Measurements from ENCODE around the gene SMIM38. TPM values are rescaled to one million over a fixed set of nuclear protein-coding genes. Genes with fewer than 3 reads are reported as not detected.

The SMIM38 gene
- total RNA-seq, 6 experiments from 2014 or later, result not detected

- Mint-ChIP-seq H3K9me3 (peaks cover 23% of the 10 kb centered on the region), H3K36me3 (ENCODE audit: low read depth) (peaks cover 21% of the 10 kb centered on the region), H3K4me1 (ENCODE audit: low read depth) (peaks cover 14% of the 10 kb centered on the region), H3K4me3 (no peak overlapping the region), H3K27me3 (ENCODE audit: insufficient read depth) (peaks cover 2% of the 10 kb centered on the region), H3K27ac (no peak overlapping the region)
- DNase-seq, result no peak
- TF ChIP-seq CTCF (IDR thresholded peaks at IDR 0.05), result no peak
Measured at GRCh38 chr11:69151836-69152235, 3.9 kb upstream of the SMIM38 start.

- Mint-ChIP-seq H3K27ac (no peak overlapping the region), H3K4me3 (no peak overlapping the region), H3K4me1 (ENCODE audit: low read depth) (peaks cover 14% of the 10 kb centered on the region)
Measured at GRCh38 chr11:69152733-69153421, 2.9 kb upstream of the SMIM38 start.

GRCh38 chr11:69153661-69154060 is 2.1 kb upstream of the SMIM38 start:
- H3K4me3 Mint-ChIP-seq, result no peak overlapping the region; the same call in 1 of the 2 replicates
- DNase-seq, result no peak

More at GRCh38 chr11:69152733-69153421, 2.9 kb upstream of the SMIM38 start:
- TF ChIP-seq CTCF (IDR thresholded peaks at IDR 0.05), result no peak
- Mint-ChIP-seq H3K27me3 (ENCODE audit: insufficient read depth) (peaks cover 2% of the 10 kb centered on the region), H3K9me3 (peaks cover 23% of the 10 kb centered on the region), H3K36me3 (ENCODE audit: low read depth) (peaks cover 21% of the 10 kb centered on the region)
- no peak for DNase-seq

GRCh38 chr11:69154211-69154913 is 1.4 kb upstream of the SMIM38 start:
- H3K4me1 Mint-ChIP-seq (ENCODE audit: low read depth), result peaks cover 14% of the 10 kb centered on the region
- H3K36me3 Mint-ChIP-seq (ENCODE audit: low read depth), result peaks cover 10% of the 10 kb centered on the region
- H3K27me3 Mint-ChIP-seq (ENCODE audit: insufficient read depth), result peaks cover 4% of the 10 kb centered on the region
- peaks cover 14% of the 10 kb centered on the region for H3K9me3 Mint-ChIP-seq
- H3K27ac Mint-ChIP-seq, result no peak overlapping the region
- DNase-seq, result no peak
- TF ChIP-seq CTCF (IDR thresholded peaks at IDR 0.05), result no peak
- H3K4me3 Mint-ChIP-seq, result no peak overlapping the region

More at GRCh38 chr11:69153661-69154060, 2.1 kb upstream of the SMIM38 start:
- peaks cover 14% of the 10 kb centered on the region for H3K4me1 Mint-ChIP-seq (ENCODE audit: low read depth)
- no peak for TF ChIP-seq CTCF (IDR thresholded peaks at IDR 0.05)
- H3K9me3 Mint-ChIP-seq, result peaks cover 19% of the 10 kb centered on the region
- no peak overlapping the region for H3K27ac Mint-ChIP-seq
- peaks cover 16% of the 10 kb centered on the region for H3K36me3 Mint-ChIP-seq (ENCODE audit: low read depth)
- peaks cover 2% of the 10 kb centered on the region for H3K27me3 Mint-ChIP-seq (ENCODE audit: insufficient read depth)

GRCh38 chr11:69154938-69155301 is 815 bp upstream of the SMIM38 start:
- no peak for TF ChIP-seq CTCF (IDR thresholded peaks at IDR 0.05)
- peaks cover 11% of the 10 kb centered on the region for H3K9me3 Mint-ChIP-seq
- no peak overlapping the region for H3K4me3 Mint-ChIP-seq
- H3K27ac Mint-ChIP-seq, result no peak overlapping the region
- peaks cover 14% of the 10 kb centered on the region for H3K4me1 Mint-ChIP-seq (ENCODE audit: low read depth)
- H3K27me3 Mint-ChIP-seq (ENCODE audit: insufficient read depth), result peaks cover 7% of the 10 kb centered on the region
- H3K36me3 Mint-ChIP-seq (ENCODE audit: low read depth), result peaks cover 9% of the 10 kb centered on the region
- DNase-seq, result no peak

All from HFFc6 (cell line).